HepG2 (cell line): Measurements from ENCODE around the gene GDF15. TPM values are rescaled to one million over a fixed set of nuclear protein-coding genes. Genes with fewer than 3 reads are reported as not detected.

Experiments
- AHDC1 ChIP-seq: sonication (generic); formaldehyde crosslinking; IDR thresholded peaks from 2 replicates; pipeline ENCODE4 v1.5.1; 2020; ENCODE audit warnings: mild to moderate bottlenecking, missing genetic modification reagents, borderline replicate concordance
- ATRX ChIP-seq: sonication (generic); formaldehyde crosslinking; IDR thresholded peaks from 2 replicates; pipeline ENCODE4 v1.4.0; 2020; ENCODE audit warnings: missing genetic modification reagents, borderline replicate concordance
- DMAP1 ChIP-seq: IDR thresholded peaks from 2 replicates; pipeline ENCODE4 v1.6.1; 2016
- ESRRA ChIP-seq: sonication (generic); formaldehyde crosslinking; IDR thresholded peaks from 2 replicates; pipeline ENCODE4 v1.5.1; 2020; ENCODE audit warnings: mild to moderate bottlenecking, low read depth, missing genetic modification reagents
- FOXM1 ChIP-seq: sonication (generic); formaldehyde crosslinking; IDR thresholded peaks from 2 replicates; pipeline ENCODE4 v1.5.0; 2020; ENCODE audit warnings: missing genetic modification reagents
- GFI1 ChIP-seq: sonication (generic); formaldehyde crosslinking; IDR thresholded peaks from 2 replicates; pipeline ENCODE4 v1.5.0; 2020; ENCODE audit warnings: missing genetic modification reagents, mild to moderate bottlenecking, borderline replicate concordance
- HIVEP1 ChIP-seq: sonication (generic); formaldehyde crosslinking; IDR thresholded peaks from 2 replicates; pipeline ENCODE4 v1.4.0; 2020; ENCODE audit warnings: mild to moderate bottlenecking, missing genetic modification reagents
- MTF1 ChIP-seq: sonication (generic); formaldehyde crosslinking; IDR thresholded peaks from 2 replicates; pipeline ENCODE4 v1.5.0; 2020; ENCODE audit warnings: missing genetic modification reagents
- MTF2 ChIP-seq: sonication (generic); formaldehyde crosslinking; IDR thresholded peaks from 2 replicates; pipeline ENCODE4 v1.5.0; 2020; ENCODE audit warnings: missing genetic modification reagents, borderline replicate concordance
- MYPOP ChIP-seq: sonication (generic); formaldehyde crosslinking; IDR thresholded peaks from 2 replicates; pipeline ENCODE4 v1.8.1; 2023; ENCODE audit warnings: mild to moderate bottlenecking, moderate library complexity, missing genetic modification reagents
- NAIF1 ChIP-seq: sonication (generic); formaldehyde crosslinking; IDR thresholded peaks from 2 replicates; pipeline ENCODE4 v1.5.0; 2020; ENCODE audit warnings: mild to moderate bottlenecking, missing genetic modification reagents, borderline replicate concordance
- RBAK ChIP-seq: sonication (generic); formaldehyde crosslinking; IDR thresholded peaks from 2 replicates; pipeline ENCODE4 v1.5.1; 2020; ENCODE audit warnings: mild to moderate bottlenecking, missing genetic modification reagents
- SAP130 ChIP-seq: IDR thresholded peaks from 2 replicates; pipeline ENCODE4 v1.6.1; 2016; ENCODE audit warnings: low read depth
- SETDB1 ChIP-seq: sonication (generic); formaldehyde crosslinking; IDR thresholded peaks from 2 replicates; pipeline ENCODE4 v1.5.1; 2020; ENCODE audit warnings: missing genetic modification reagents, mild to moderate bottlenecking, borderline replicate concordance
- SP2 ChIP-seq: sonication (generic); formaldehyde crosslinking; IDR thresholded peaks from 2 replicates; pipeline ENCODE4 v1.5.1; 2020; ENCODE audit warnings: mild to moderate bottlenecking, missing genetic modification reagents
- U2AF1 ChIP-seq: fragments of 200-400 bp; formaldehyde crosslinking; optimal IDR thresholded peaks from 2 replicates; pipeline ENCODE3; 2017; ENCODE audit warnings: mild to moderate bottlenecking, low read depth, low read length
- ZBTB2 ChIP-seq: sonication (generic); formaldehyde crosslinking; IDR thresholded peaks from 2 replicates; pipeline ENCODE4 v1.8.0; 2022; ENCODE audit warnings: low read depth, missing genetic modification reagents
- ZC3H4 ChIP-seq: sonication (generic); formaldehyde crosslinking; IDR thresholded peaks from 2 replicates; pipeline ENCODE4 v1.4.0; 2020; ENCODE audit warnings: missing genetic modification reagents, borderline replicate concordance
- ZNF383 ChIP-seq: sonication (generic); formaldehyde crosslinking; IDR thresholded peaks from 2 replicates; pipeline ENCODE4 v1.4.0; 2020; ENCODE audit warnings: missing genetic modification reagents, mild to moderate bottlenecking, borderline replicate concordance
- ZNF441 ChIP-seq: sonication (generic); formaldehyde crosslinking; IDR thresholded peaks from 2 replicates; pipeline ENCODE4 v1.7.0; 2021; ENCODE audit warnings: missing genetic modification reagents, borderline replicate concordance
- ZNF816 ChIP-seq: sonication (generic); formaldehyde crosslinking; IDR thresholded peaks from 2 replicates; pipeline ENCODE4 v1.8.0; 2022; ENCODE audit warnings: missing genetic modification reagents, mild to moderate bottlenecking, borderline replicate concordance
- polyA plus RNA-seq, 8 experiments: library from polyadenylated mRNA; depleted of rRNA in 3 of 8; stranded (reverse) in 7 of 8; unstranded in 1 of 8; fragments of >200 nt; fragmentation: Illumina TruSeq in 4 of 8; extraction: Trizol in 4 of 8; gene quantifications; 2 replicates each; pipeline versions ENCODE4 v1.2.1 to v1.2.3, GENCODE V29; 2011 to 2016; ENCODE audit warnings: low read depth in 4 of 8, missing spikeins in 1 of 8, mixed read lengths in 1 of 8; ENCODE audit not compliant: insufficient read depth in 1 of 8
- total RNA-seq, 5 experiments: library from RNA; depleted of rRNA; stranded (reverse); fragments of >200 nt; fragmentation: Illumina TruSeq; extraction: Trizol; gene quantifications; 2 replicates each; pipeline ENCODE4 v1.2.3, GENCODE V29; 2016; ENCODE audit warnings: low read depth in 1 of 5
- TF ChIP-seq, protein P1 (sequence below): sonication (generic); formaldehyde crosslinking; IDR thresholded peaks from 2 replicates; pipeline ENCODE4 v1.4.0; 2020; ENCODE audit warnings: missing genetic modification reagents

GDF15 gene
- total and polyA plus RNA-seq, 2 of the 13 experiments (the other 11 are each of a cell fraction or from before 2014, with no cell fraction given): 146 to 422 TPM

- TF ChIP-seq RBAK (CRISPR knock-in tag) (no peak), ESRRA (CRISPR knock-in tag) (no peak; the same call in 1 of the 2 replicates), U2AF1 (no peak), SP2 (no peak), ZBTB2 (CRISPR knock-in tag) (no peak), GFI1 (CRISPR knock-in tag) (no peak), AHDC1 (CRISPR knock-in tag) (no peak), NAIF1 (CRISPR knock-in tag) (no peak), ZNF441 (CRISPR knock-in tag) (no peak), MTF1 (CRISPR knock-in tag) (no peak), DMAP1 (CRISPR knock-in tag) (no peak; the same call in 1 of the 2 replicates), FOXM1 (no peak), ZNF816 (no peak), ZNF383 (CRISPR knock-in tag) (no peak), MYPOP (CRISPR knock-in tag) (no peak), HIVEP1 (peak; percentile 57), SAP130 (CRISPR knock-in tag) (peak; percentile 64), MTF2 (CRISPR knock-in tag) (no peak), ATRX (CRISPR knock-in tag) (no peak), ZC3H4 (no peak), SETDB1 (CRISPR knock-in tag) (no peak)
- TF ChIP-seq, protein P1, sequence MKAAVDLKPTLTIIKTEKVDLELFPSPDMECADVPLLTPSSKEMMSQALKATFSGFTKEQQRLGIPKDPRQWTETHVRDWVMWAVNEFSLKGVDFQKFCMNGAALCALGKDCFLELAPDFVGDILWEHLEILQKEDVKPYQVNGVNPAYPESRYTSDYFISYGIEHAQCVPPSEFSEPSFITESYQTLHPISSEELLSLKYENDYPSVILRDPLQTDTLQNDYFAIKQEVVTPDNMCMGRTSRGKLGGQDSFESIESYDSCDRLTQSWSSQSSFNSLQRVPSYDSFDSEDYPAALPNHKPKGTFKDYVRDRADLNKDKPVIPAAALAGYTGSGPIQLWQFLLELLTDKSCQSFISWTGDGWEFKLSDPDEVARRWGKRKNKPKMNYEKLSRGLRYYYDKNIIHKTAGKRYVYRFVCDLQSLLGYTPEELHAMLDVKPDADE (CRISPR knock-in tag): no peak
These were observed 52.5 kb downstream of the GDF15 start (continued) for GRCh38 chr19:18438331-18439024.
